OCI-M1 (cell line): ENCODE data around the gene CYP2W1.
A peak's percentile ranks its signal among the peaks of the same experiment; 100 is the strongest.
"Not testable (repeated sequence)": the region's sequence is repeated elsewhere in the genome, so short reads cannot be mapped to it uniquely, and the experiment has no call there.

Experiments
- DNase-seq: peaks from one replicate; lab custom pipeline; 2025; lab: John Stamatoyannopoulos, UW

CYP2W1 gene

GRCh38 chr7:1028775-1029636, 46.0 kb downstream of the CYP2W1 start:
- peak; percentile 91 for DNase-seq

GRCh38 chr7:1029637-1030443, 46.9 kb downstream of the CYP2W1 start:
- no peak for DNase-seq

GRCh38 chr7:1030444-1031070, 47.6 kb downstream of the CYP2W1 start:
- no peak for DNase-seq

- no peak for DNase-seq
Observed at GRCh38 chr7:1031716-1032455, 48.9 kb downstream of the CYP2W1 start.

GRCh38 chr7:1032536-1033181, 49.7 kb downstream of the CYP2W1 start:
- no peak for DNase-seq

DNA sequence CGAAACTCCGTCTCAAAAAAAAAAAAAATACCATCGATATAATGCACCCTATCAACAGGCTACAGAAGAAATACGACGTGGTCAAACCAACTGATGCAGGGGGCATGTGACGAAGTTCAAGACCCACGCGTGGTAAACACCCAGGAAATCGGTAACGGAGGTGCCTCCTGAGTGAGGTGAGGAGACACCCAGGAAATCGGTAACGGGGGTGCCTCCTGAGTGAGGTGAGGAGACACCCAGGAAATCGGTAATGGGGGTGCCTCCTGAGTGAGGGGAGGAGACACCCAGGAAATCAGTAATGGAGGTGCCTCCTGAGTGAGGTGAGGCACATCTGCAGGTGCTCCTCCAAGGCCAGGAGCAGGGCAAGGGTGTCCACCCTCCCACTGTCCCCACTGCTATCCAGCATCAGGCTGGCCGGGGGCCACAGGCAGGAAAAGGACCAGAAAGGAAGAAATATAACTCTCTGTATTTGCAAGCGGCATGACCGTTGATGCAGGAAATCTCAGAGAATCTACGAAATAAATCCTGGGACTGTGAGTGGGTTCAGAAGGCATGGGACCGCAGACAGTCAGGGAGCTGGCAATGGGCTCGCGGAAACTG, 50.7 kb downstream of the CYP2W1 start:
- no peak for DNase-seq

- not testable (repeated sequence) for DNase-seq
Observed at GRCh38 chr7:1034769-1035168, 51.8 kb downstream of the CYP2W1 start.

DNA sequence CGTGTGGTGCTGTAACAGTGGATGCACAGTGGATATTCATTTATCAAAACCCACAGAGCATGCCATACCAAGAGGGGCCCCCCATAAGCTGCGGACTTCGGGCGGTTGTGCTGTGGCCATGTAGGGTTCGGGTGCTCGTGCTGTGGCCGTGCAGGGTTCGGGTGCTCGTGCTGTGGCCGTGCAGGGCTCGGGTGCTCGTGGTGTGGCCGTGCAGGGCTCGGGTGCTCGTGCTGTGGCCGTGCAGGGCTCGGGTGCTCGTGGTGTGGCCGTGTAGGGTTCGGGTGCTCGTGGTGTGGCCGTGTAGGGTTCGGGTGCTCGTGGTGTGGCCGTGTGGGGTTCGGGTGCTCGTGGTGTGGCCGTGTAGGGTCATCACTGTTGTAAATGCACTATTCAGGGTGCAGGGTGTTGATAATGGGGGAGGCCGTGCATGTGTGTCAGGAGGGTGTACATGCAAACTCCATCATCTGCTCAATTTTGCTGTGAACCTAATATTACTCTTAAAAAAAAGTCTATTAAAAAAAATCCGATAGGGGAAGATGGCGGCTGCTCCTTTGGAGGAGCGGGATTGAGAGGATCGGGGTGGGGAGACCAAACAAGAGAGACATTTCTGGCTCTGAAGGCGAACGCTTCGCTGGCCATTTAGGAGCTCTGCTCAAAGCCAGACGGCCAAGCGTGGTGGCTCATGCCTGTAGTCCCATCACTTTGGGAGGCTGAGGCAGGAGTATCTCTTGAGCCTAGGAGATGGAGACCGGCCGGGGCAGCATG, 53.4 kb downstream of the CYP2W1 start:
- DNase-seq, result not testable (repeated sequence)
